Transverse colon (tissue), 4 donors: ENCODE data around the gene LGALS3BP. TPM values are rescaled to one million over a fixed set of nuclear protein-coding genes. Genes with fewer than 3 reads are reported as not detected.

Experiments used
- DNase-seq: peaks from one replicate; pipeline ENCODE4 v3.0.0-alpha.2; 2019
- H3K27ac ChIP-seq, 4 donors: fragments of 200-600 bp; sonication (generic); 2 replicates each; pipeline ENCODE4 v1.5.1; 2016 to 2018; ENCODE audit warnings: inconsistent platforms in 4 of 4
- H3K27me3 ChIP-seq: fragments of 200-600 bp; sonication (generic); 2 replicates; pipeline ENCODE4 v1.5.1; 2017; ENCODE audit warnings: inconsistent platforms
- H3K36me3 ChIP-seq, 4 donors: fragments of 200-600 bp; sonication (generic); 2 replicates each; pipeline ENCODE4 v1.5.1; 2017 to 2019; ENCODE audit warnings: inconsistent platforms in 4 of 4
- H3K4me1 ChIP-seq, 4 donors: fragments of 200-600 bp; sonication (generic); 2 replicates each; pipeline ENCODE4 v1.5.1; 2017 to 2020; ENCODE audit warnings: inconsistent platforms in 4 of 4
- H3K4me3 ChIP-seq, 4 donors: fragments of 200-600 bp; sonication (generic); 1 replicate in 1 of 4; 2 replicates in 3 of 4; pipeline versions ENCODE4 v1.5.1 to v1.6.1; 2017 to 2019; ENCODE audit warnings: inconsistent platforms in 4 of 4
- H3K9me3 ChIP-seq, 2 donors: fragments of 200-600 bp; sonication (generic); 2 replicates each; pipeline ENCODE4 v1.5.1; 2017 to 2019; ENCODE audit warnings: inconsistent platforms in 2 of 2
- CTCF ChIP-seq, 5 experiments: fragments of 200-600 bp in 3 of 5; fragments of 450-650 bp in 2 of 5; sonication (generic) in 3 of 5; IDR thresholded peaks; 1 replicate in 2 of 5; 2 replicates in 3 of 5; pipeline ENCODE4 v1.5.1; 2016 to 2017; ENCODE audit warnings: antibody characterized with exemption in 5 of 5, inconsistent platforms in 3 of 5, mild to moderate bottlenecking in 2 of 5, moderate library complexity in 1 of 5
- EP300 ChIP-seq: sonication (generic); formaldehyde crosslinking; IDR thresholded peaks from one replicate; pipeline ENCODE4 v1.6.1; 2017; ENCODE audit warnings: antibody characterized with exemption, low read depth
- POLR2A ChIP-seq: fragments of 450-650 bp; IDR thresholded peaks from one replicate; pipeline ENCODE4 v1.6.1; 2016; ENCODE audit warnings: antibody characterized with exemption, mild to moderate bottlenecking, moderate library complexity
- POLR2AphosphoS5 ChIP-seq, 3 donors: sonication (generic); formaldehyde crosslinking; IDR thresholded peaks; one replicate each; pipeline ENCODE4 v1.6.1; 2016; ENCODE audit warnings: antibody characterized with exemption in 3 of 3
- WGBS, 2 donors: methylation state at CpG; one replicate each; pipeline ENCODE4 v1.1.5; 2018; ENCODE audit warnings: low coverage in 1 of 2; 5-methylcytosine and 5-hydroxymethylcytosine counted together
- in situ Hi-C, 4 donors: fragments of 200-750 bp; cut with MboI; loops; one replicate each; pipeline versions ENCODE4 v1.15.0 to v1.15.1; 2017; ENCODE audit warnings: low sequenced_read_pairs in 3 of 4, low pct_ligation_motif_present in 1 of 4, low pct_unique_long_range_greater_than_20kb in 1 of 4
- intact Hi-C: fragments of 100-400 bp; cut with DNase I; formaldehyde crosslinking; loops from one replicate; pipeline ENCODE4 v1.15.1; 2023; ENCODE audit warnings: low total_unique reads
- total RNA-seq, 4 donors: library from RNA; depleted of rRNA; stranded (reverse); fragments of >200 nt; gene quantifications; one replicate each; pipeline ENCODE4 v1.1.0, GENCODE V29; 2016

Gene LGALS3BP
- total RNA-seq, 4 donors from 2014 or later = 796 to 1,440 (median 1,077) TPM

GRCh38 chr17:78977997-78978973 lies 1.4 kb downstream of the LGALS3BP start:
- peak in 1 of 5 experiments; percentile 28 for TF ChIP-seq CTCF (IDR thresholded peaks at IDR 0.05)
- TF ChIP-seq POLR2AphosphoS5 (IDR thresholded peaks at IDR 0.05) = no peak
- Histone ChIP-seq H3K9me3 (no peaks in the 10 kb centered on the region), H3K36me3 (no peaks in the 10 kb centered on the region), H3K27ac (peak overlapping the region; percentile 78 to 86 (median 82)), H3K4me1 (peaks cover 41 to 56% (median 48%) of the 10 kb centered on the region in 4 donors), H3K27me3 (no peaks in the 10 kb centered on the region), H3K4me3 (peak overlapping the region; percentile 6 to 50 (median 34))
- in situ Hi-C loops (loop anchor here in 1 of 4 donors (10.0 kb wide), 1 partner anchor 113 kb away; no protein-coding TSS in a partner anchor), intact Hi-C loops (no loop called here)
- WGBS, 2 donors = 42% methylated on average over 16 of the region's 21 CpGs; no CpG with 5 or more reads in 1 of the 2 donors
- DNase-seq = no peak

- no peak for DNase-seq
- peak overlapping the region in 1 of 4 donors; percentile 40 for H3K4me3 ChIP-seq
- no peaks in the 10 kb centered on the region for H3K36me3 ChIP-seq
- peaks cover 41 to 56% (median 48%) of the 10 kb centered on the region in 4 donors for H3K4me1 ChIP-seq
- no peaks in the 10 kb centered on the region for H3K9me3 ChIP-seq
- TF ChIP-seq POLR2AphosphoS5 (IDR thresholded peaks at IDR 0.05) = no peak
- TF ChIP-seq EP300 = no peak
- no peak for TF ChIP-seq POLR2A
- no peak for TF ChIP-seq CTCF (IDR thresholded peaks at IDR 0.05)
- no peaks in the 10 kb centered on the region for H3K27me3 ChIP-seq
- peak overlapping the region; percentile 78 to 86 (median 82) for H3K27ac ChIP-seq
- 66 to 91% methylated on average over 6 to 8 of the region's 8 CpGs for WGBS, 2 donors
- in situ Hi-C loops (loop anchor here in 1 of 4 donors (10.0 kb wide), 1 partner anchor 113 kb away; no protein-coding TSS in a partner anchor), intact Hi-C loops (no loop called here)
Observed at GRCh38 chr17:78977681-78977943, 2.1 kb downstream of the LGALS3BP start.

GRCh38 chr17:78976907-78977680 lies 2.6 kb downstream of the LGALS3BP start:
- peak overlapping the region in 1 of 4 donors; percentile 40 for H3K4me3 ChIP-seq
- no peaks in the 10 kb centered on the region for H3K27me3 ChIP-seq
- DNase-seq = no peak
- H3K4me1 ChIP-seq = peaks cover 41 to 56% (median 48%) of the 10 kb centered on the region in 4 donors
- H3K9me3 ChIP-seq = no peaks in the 10 kb centered on the region
- peak overlapping the region; percentile 78 to 86 (median 82) for H3K27ac ChIP-seq
- in situ Hi-C loops (loop anchor here in 1 of 4 donors (10.0 kb wide), 1 partner anchor 112 kb away; no protein-coding TSS in a partner anchor), intact Hi-C loops (no loop called here)
- H3K36me3 ChIP-seq = no peaks in the 10 kb centered on the region
- TF ChIP-seq POLR2AphosphoS5 (IDR thresholded peaks at IDR 0.05) (no peak), POLR2A (no peak), EP300 (no peak), CTCF (IDR thresholded peaks at IDR 0.05) (no peak)
- 58% methylated on average over 20 of the region's 20 CpGs; no CpG with 5 or more reads in 1 of the 2 donors for WGBS, 2 donors
